ENCODE results near the gene ZNF185. TPM values are rescaled to one million over a fixed set of nuclear protein-coding genes. Genes with fewer than 3 reads are reported as not detected.

The ZNF185 gene
- 2.1 TPM for total RNA-seq (ENCODE audit: unreplicated experiment)
- long read RNA-seq, result 0 reads

- H3K27me3 Mint-ChIP-seq (ENCODE audit: unreplicated experiment), result peaks cover 11% of the 10 kb centered on the region
- TF ChIP-seq CTCF (IDR thresholded peaks at IDR 0.05; ENCODE audit: unreplicated experiment), result no peak
- peak; percentile 56 for DNase-seq (ENCODE audit: low spot score)
- H3K27ac Mint-ChIP-seq (ENCODE audit: unreplicated experiment), result no peak within 1 kb of the TSS
- H3K9me3 Mint-ChIP-seq (ENCODE audit: unreplicated experiment), result no peaks in the 10 kb centered on the region
- H3K4me3 Mint-ChIP-seq (ENCODE audit: unreplicated experiment), result peak within 1 kb of the TSS; percentile 78
- peaks cover 5% of the 10 kb centered on the region for H3K36me3 Mint-ChIP-seq (ENCODE audit: low read depth, unreplicated experiment)
- H3K4me1 Mint-ChIP-seq (ENCODE audit: unreplicated experiment), result peaks cover 2% of the 10 kb centered on the region
These were observed at the start of gene ZNF185 for GRCh38 chrX:152897222-152898131. Gene ZNF185, plus strand, starts transcription at chrX:152898067. Its CDS starts 16,423 bp downstream, at chrX:152914490.

GRCh38 chrX:152850465-152850864 is 47.4 kb upstream of the ZNF185 start:
- no peaks in the 10 kb centered on the region for H3K4me1 Mint-ChIP-seq (ENCODE audit: unreplicated experiment)
- H3K27me3 Mint-ChIP-seq (ENCODE audit: unreplicated experiment), result peaks cover 1% of the 10 kb centered on the region
- H3K36me3 Mint-ChIP-seq (ENCODE audit: low read depth, unreplicated experiment), result peaks cover 21% of the 10 kb centered on the region
- no peaks in the 10 kb centered on the region for H3K9me3 Mint-ChIP-seq (ENCODE audit: unreplicated experiment)
- no peak for TF ChIP-seq CTCF (IDR thresholded peaks at IDR 0.05; ENCODE audit: unreplicated experiment)
- H3K4me3 Mint-ChIP-seq (ENCODE audit: unreplicated experiment), result no peak overlapping the region
- DNase-seq (ENCODE audit: low spot score), result no peak
- no peak overlapping the region for H3K27ac Mint-ChIP-seq (ENCODE audit: unreplicated experiment)

GRCh38 chrX:152853986-152854385 is 43.9 kb upstream of the ZNF185 start:
- Mint-ChIP-seq H3K4me1 (ENCODE audit: unreplicated experiment) (no peaks in the 10 kb centered on the region), H3K36me3 (ENCODE audit: low read depth, unreplicated experiment) (peaks cover 21% of the 10 kb centered on the region), H3K27ac (ENCODE audit: unreplicated experiment) (no peak overlapping the region), H3K9me3 (ENCODE audit: unreplicated experiment) (no peaks in the 10 kb centered on the region), H3K4me3 (ENCODE audit: unreplicated experiment) (no peak overlapping the region), H3K27me3 (ENCODE audit: unreplicated experiment) (no peaks in the 10 kb centered on the region)
- no peak for TF ChIP-seq CTCF (IDR thresholded peaks at IDR 0.05; ENCODE audit: unreplicated experiment)
- no peak for DNase-seq (ENCODE audit: low spot score)

- Mint-ChIP-seq H3K9me3 (ENCODE audit: unreplicated experiment) (no peaks in the 10 kb centered on the region), H3K36me3 (ENCODE audit: low read depth, unreplicated experiment) (peaks cover 17% of the 10 kb centered on the region), H3K27ac (ENCODE audit: unreplicated experiment) (no peak overlapping the region), H3K27me3 (ENCODE audit: unreplicated experiment) (no peaks in the 10 kb centered on the region), H3K4me3 (ENCODE audit: unreplicated experiment) (no peak overlapping the region), H3K4me1 (ENCODE audit: unreplicated experiment) (no peaks in the 10 kb centered on the region)
- DNase-seq (ENCODE audit: low spot score), result no peak
- TF ChIP-seq CTCF (IDR thresholded peaks at IDR 0.05; ENCODE audit: unreplicated experiment), result no peak
These were observed 36.8 kb upstream of the ZNF185 start for GRCh38 chrX:152861116-152861515.

DNA sequence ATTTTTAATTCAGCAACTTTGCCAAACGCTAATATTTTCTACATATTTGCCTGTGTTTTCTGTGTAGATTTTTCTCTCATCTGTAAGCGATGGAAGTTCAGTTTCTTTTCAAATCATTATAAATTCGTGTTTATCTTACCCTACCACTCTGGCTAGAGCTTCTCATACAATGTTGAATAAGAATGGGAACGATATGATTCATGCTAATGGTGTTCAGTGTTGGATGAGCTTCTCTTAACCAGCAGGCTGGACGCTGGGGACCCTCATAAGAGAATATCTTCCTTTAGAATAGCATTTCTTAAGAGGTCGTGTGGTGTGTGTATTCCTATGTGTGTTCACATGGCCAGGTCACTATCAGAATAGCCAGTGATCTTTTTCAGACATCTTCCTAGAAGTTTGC is 36.0 kb upstream of the ZNF185 start:
- DNase-seq (ENCODE audit: low spot score), result no peak
- Mint-ChIP-seq H3K4me1 (ENCODE audit: unreplicated experiment) (peaks cover 4% of the 10 kb centered on the region), H3K36me3 (ENCODE audit: low read depth, unreplicated experiment) (peaks cover 18% of the 10 kb centered on the region), H3K27ac (ENCODE audit: unreplicated experiment) (no peak overlapping the region), H3K9me3 (ENCODE audit: unreplicated experiment) (no peaks in the 10 kb centered on the region), H3K4me3 (ENCODE audit: unreplicated experiment) (no peak overlapping the region), H3K27me3 (ENCODE audit: unreplicated experiment) (no peaks in the 10 kb centered on the region)
- TF ChIP-seq CTCF (IDR thresholded peaks at IDR 0.05; ENCODE audit: unreplicated experiment), result no peak

Measured in endothelial cell (in vitro differentiated cells).